GM19467 (cell line): ENCODE results near the gene ALDH1L1.

Source experiments
- ATAC-seq: cut with Tn5 transposase; IDR thresholded peaks from one replicate; pipeline ENCODE4 v1.9.1; 2021; ENCODE audit warnings: mild to moderate bottlenecking, moderate library complexity; ENCODE audit not compliant: unreplicated experiment

Gene ALDH1L1

GRCh38 chr3:126135406-126136076, 44.8 kb downstream of the ALDH1L1 start:
- ATAC-seq: no peak

DNA sequence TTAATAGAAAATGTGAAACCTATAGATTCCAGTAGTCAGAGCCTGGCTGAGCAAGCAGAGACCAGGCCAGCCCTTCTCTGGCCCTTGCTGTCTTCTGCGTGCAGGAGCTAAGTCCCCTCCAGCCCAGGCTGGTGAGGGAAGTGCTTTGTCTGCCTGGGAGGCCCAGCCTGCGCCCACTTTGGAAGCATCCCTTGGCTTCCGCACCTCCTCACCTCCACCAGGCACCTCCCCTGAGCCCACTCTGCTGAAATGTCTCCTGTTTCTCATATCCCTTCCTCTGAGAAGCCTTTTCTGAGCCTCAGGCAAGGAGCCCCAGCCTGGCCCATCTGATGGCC, 45.3 kb downstream of the ALDH1L1 start:
- no peak for ATAC-seq

DNA sequence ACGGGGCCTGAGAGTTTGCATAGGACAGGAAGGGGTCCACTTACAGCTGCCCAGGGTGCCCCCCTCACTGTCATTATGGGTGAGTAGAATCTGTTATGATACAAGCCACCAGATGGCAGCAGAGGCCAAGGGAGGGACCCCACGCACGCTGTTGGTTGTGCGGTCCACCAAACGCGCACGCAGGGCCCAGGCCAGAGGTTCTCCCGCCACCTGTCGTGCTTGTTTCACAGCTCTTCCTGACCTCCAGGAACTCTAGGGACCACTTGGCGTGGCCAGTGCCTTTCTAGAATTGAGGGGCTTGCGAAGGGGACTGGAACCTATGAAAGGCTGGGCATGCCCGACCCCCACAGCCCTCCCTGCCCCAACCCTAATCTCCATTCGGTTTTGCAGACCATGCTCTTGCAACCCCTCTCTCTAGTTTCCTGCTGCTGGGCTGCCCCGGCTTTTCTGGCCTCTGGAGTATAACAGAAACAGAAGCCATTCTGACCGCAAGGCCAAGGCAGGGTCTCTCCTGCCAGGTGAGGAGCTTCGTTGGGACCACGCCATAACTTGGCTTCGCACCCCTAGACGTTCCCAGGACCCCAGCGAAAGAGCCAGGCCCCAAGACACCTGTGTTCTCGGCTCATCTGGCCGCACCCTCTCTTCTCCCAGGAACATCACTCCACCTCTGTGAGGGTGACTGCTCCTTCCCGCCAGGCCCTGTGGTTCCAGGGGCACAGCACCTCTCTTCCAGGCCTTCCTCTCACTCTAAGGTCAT, 46.0 kb downstream of the ALDH1L1 start:
- ATAC-seq: no peak

- no peak for ATAC-seq
These were observed 46.8 kb downstream of the ALDH1L1 start for GRCh38 chr3:126133606-126134005.

- no peak for ATAC-seq
These were observed 47.5 kb downstream of the ALDH1L1 start for GRCh38 chr3:126132751-126133511.

DNA sequence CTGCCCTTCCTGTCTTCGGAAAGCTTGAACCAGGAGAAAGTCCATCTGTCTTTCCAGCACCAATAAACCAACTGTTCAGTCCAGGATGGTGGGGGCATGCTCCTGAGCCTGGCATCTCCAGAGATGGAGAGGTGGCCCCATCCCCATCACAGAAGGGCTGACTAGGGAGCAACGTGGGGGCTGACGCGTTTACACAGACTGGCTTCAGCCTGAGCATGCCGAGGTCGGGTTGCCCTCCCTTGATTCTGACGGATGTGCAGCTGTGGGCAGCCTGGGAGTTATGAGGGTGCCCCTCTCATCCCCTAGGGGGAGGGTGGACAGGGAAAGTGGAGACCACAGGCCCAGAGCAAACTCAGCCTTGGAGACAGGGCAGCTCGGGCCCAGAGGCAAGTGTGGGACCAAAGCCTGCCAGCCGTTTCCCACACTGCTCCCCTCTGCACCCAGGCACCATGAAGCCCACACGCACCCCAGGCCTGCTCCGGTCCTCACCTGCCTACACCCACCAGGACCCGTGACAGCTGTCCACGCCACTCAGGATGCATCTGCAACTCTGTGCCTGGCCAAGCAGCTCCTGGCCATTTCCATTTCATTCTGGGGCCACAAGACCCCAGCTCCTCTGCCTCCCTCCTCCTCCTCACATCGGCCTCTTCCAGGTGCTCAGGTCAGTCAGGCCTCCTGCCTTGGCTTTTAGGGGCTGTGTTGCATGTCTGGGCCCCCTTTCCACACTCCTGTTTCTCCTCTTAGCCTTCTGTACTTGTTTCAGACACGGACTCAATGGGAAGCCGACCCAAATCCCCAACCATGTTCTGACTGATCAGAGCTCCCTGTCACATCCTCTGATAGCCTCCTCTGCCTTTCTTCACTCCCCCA, 48.3 kb downstream of the ALDH1L1 start:
- no peak for ATAC-seq

GRCh38 chr3:126130981-126131745, 49.2 kb downstream of the ALDH1L1 start:
- no peak for ATAC-seq

GRCh38 chr3:126130081-126130855, 50.1 kb downstream of the ALDH1L1 start:
- no peak for ATAC-seq

DNA sequence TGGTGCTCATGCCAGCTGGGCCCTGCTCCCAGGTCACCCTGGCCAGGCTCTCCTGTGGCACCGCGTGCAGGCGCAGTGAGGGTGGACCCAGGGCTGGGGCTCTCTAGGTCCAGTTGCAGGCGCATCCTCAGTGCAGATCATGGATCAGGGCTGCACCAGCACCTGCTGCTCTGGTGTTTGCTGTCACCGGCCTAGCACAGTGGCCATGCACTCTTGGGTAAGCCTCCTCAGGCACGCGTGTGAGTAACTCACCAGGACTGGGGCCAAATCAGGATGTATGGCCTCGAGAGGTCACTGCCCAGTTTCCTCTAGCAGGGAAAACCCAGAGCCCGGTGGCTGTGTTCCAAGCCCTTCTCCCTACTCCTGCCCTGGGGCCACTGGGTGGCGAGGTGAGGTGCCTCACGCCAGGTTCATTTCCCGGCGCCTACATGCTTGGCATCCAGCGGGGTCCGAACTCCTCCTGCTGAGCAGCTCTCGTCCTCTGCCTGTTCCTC, 50.9 kb downstream of the ALDH1L1 start:
- no peak for ATAC-seq

DNA sequence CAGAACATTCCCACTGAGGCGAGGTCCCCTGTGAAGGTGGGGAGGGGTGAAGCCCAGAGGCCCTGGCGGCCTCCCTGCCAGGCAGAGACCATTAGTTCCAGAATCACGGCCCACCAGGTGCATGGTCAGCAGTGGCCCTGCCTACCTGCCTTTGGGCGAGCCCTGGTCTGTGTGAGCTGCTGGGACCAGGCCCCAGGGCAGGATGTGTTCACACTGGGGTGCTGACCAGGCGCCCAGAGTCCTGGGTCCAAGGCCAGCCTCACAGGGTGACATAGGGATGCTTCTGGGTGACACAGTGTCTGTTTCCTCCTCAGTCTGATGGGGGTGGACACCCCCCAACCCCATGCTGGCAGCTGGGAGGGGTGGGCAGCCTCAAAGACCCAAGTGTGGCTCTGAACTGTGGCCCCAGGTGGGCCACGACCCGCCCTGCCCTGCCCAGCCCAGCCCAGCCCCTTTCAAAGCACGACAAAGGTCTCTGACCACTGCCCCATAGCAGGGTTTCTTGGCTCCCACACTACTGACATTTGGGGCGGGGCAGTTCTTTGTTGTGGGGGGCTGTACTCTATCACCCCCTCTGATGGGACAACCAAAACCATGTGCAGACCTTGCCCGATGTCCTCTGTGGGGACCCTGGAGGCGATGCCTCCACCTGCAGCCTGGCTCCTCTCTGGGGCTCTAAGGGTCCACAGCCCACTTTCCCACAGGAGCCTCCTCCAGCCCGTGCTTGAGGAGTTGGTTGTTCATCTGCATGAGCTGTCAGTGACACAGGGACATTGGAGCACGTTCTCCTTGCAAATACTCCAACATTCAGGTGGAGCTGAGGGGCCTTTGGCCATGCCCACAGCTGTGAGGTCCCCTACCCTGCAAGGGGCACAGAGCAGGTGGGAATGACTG, 51.6 kb downstream of the ALDH1L1 start:
- ATAC-seq: no peak

GRCh38 chr3:126127904-126128303, 52.5 kb downstream of the ALDH1L1 start:
- no peak for ATAC-seq

- ATAC-seq: no peak
These were observed 52.9 kb downstream of the ALDH1L1 start for GRCh38 chr3:126127452-126127851.

GRCh38 chr3:126126811-126127431, 53.5 kb downstream of the ALDH1L1 start:
- no peak for ATAC-seq

- no peak for ATAC-seq
These were observed 54.1 kb downstream of the ALDH1L1 start for GRCh38 chr3:126126286-126126685.

- ATAC-seq: no peak
These were observed 54.6 kb downstream of the ALDH1L1 start for GRCh38 chr3:126125781-126126251.

- no peak for ATAC-seq
These were observed 55.0 kb downstream of the ALDH1L1 start for GRCh38 chr3:126125341-126125740.

- no peak for ATAC-seq
These were observed 55.5 kb downstream of the ALDH1L1 start for GRCh38 chr3:126124896-126125295.
